SK-N-SH treated with all-trans-retinoic acid at 6 μM for 48 hours (cell line): ENCODE data around the gene CLDN14.

ENCODE experiments used
- ARNTL ChIP-seq: fragments of 450-650 bp; formaldehyde crosslinking; IDR thresholded peaks from 2 replicates; pipeline ENCODE4 v1.5.0; 2020; ENCODE audit warnings: low read depth, mild to moderate bottlenecking, moderate library complexity, borderline replicate concordance
- ISL1 ChIP-seq: fragments of 250-450 bp; sonication (Bioruptor Pico); IDR thresholded peaks from 2 replicates; pipeline ENCODE4 v2.1.2; 2022; ENCODE audit warnings: mild to moderate bottlenecking, moderate library complexity
- RARB ChIP-seq: fragments of 250-450 bp; sonication (Bioruptor Pico); IDR thresholded peaks from 2 replicates; pipeline ENCODE4 v1.8.0; 2021; ENCODE audit warnings: mild to moderate bottlenecking, moderate library complexity
- TSHZ2 ChIP-seq: fragments of 250-450 bp; sonication (Bioruptor Pico); IDR thresholded peaks from 2 replicates; pipeline ENCODE4 v1.5.0; 2020; ENCODE audit warnings: mild to moderate bottlenecking, moderate library complexity
- ZFP3 ChIP-seq: fragments of 250-450 bp; sonication (Bioruptor Pico); IDR thresholded peaks from 2 replicates; pipeline ENCODE4 v1.5.0; 2020; ENCODE audit warnings: mild to moderate bottlenecking, moderate library complexity
- ZNF70 ChIP-seq: fragments of 450-650 bp; formaldehyde crosslinking; IDR thresholded peaks from 2 replicates; pipeline ENCODE4 v1.5.0; 2020; ENCODE audit warnings: mild to moderate bottlenecking, moderate library complexity

- TF ChIP-seq ZFP3 (no peak), RARB (CRISPR knock-in tag) (no peak), ZNF70 (no peak), ARNTL (CRISPR knock-in tag) (no peak), TSHZ2 (no peak), ISL1 (no peak)
Observed at GRCh38 chr21:36504067-36505058, 24.4 kb upstream of the CLDN14 start.
